ENCODE data around the gene DTNBP1. TPM values are rescaled to one million over a fixed set of nuclear protein-coding genes. Genes with fewer than 3 reads are reported as not detected.
A peak's percentile ranks its signal among the peaks of the same experiment; 100 is the strongest.

DTNBP1 gene
- total and polyA plus RNA-seq, 4 experiments from 2014 or later, result 24.1 to 34.8 (median 29.2) TPM

- Histone ChIP-seq H3K4me3 (ENCODE audit: low read length in 2 of 2) (no peak overlapping the region), H3K27ac (ENCODE audit: low read depth, low read length) (no peak overlapping the region), H3K36me3 (ENCODE audit: insufficient read depth, low read length) (peaks cover 7% of the 10 kb centered on the region), H3K9me3 (ENCODE audit: control insufficient read depth in 1 of 2, low read length in 2 of 2) (no peaks in the 10 kb centered on the region), H3K4me1 (ENCODE audit: insufficient read depth, low read length) (no peaks in the 10 kb centered on the region), H3K27me3 (ENCODE audit: insufficient read depth, low read length) (no peaks in the 10 kb centered on the region)
- ChIA-PET CTCF (ENCODE audit: partially characterized antibody) (interaction anchor here (1.5 to 8.4 kb wide), 2 partner anchors 10 to 18 kb away, joined by 3 to 56 read pairs; no protein-coding TSS in a partner anchor), POLR2A (ENCODE audit: partially characterized antibody) (no interaction called here)
- no peak overlapping the region for H3K4me3 Mint-ChIP-seq
- intact Hi-C loops (cut with micrococcal nuclease), result no loop called here
- DNase-seq, result no peak
- peaks cover 37 to 63% of the 10 kb centered on the region in 2 donors for H3K36me3 Mint-ChIP-seq
- H3K27me3 Mint-ChIP-seq, result no peaks in the 10 kb centered on the region
- peaks cover 5 to 14% (median 9%) of the 10 kb centered on the region in 4 donors for H3K4me1 Mint-ChIP-seq
- H3K9me3 Mint-ChIP-seq, result no peaks in the 10 kb centered on the region
- H3K27ac Mint-ChIP-seq, result no peak overlapping the region
Measured at GRCh38 chr6:15606347-15606746, 56.5 kb downstream of the DTNBP1 start.

GRCh38 chr6:15604843-15605242 is 58.0 kb downstream of the DTNBP1 start:
- intact Hi-C loops (cut with micrococcal nuclease), result no loop called here
- H3K4me3 ChIP-seq (ENCODE audit: low read length in 2 of 2), result no peak overlapping the region
- no peak overlapping the region for H3K27ac Mint-ChIP-seq
- ChIA-PET POLR2A (ENCODE audit: partially characterized antibody) (no interaction called here), CTCF (ENCODE audit: partially characterized antibody) (interaction anchor here (8.4 kb wide), 1 partner anchor 19 kb away, joined by 56 read pairs; no protein-coding TSS in a partner anchor)
- H3K4me1 ChIP-seq (ENCODE audit: insufficient read depth, low read length), result no peaks in the 10 kb centered on the region
- H3K27me3 Mint-ChIP-seq, result no peaks in the 10 kb centered on the region
- H3K4me1 Mint-ChIP-seq, result peaks cover 10 to 25% (median 15%) of the 10 kb centered on the region in 4 donors
- peaks cover 4% of the 10 kb centered on the region for H3K36me3 ChIP-seq (ENCODE audit: insufficient read depth, low read length)
- H3K27ac ChIP-seq (ENCODE audit: low read depth, low read length), result no peak overlapping the region
- H3K9me3 Mint-ChIP-seq, result no peaks in the 10 kb centered on the region
- peaks cover 32 to 64% of the 10 kb centered on the region in 2 donors for H3K36me3 Mint-ChIP-seq
- no peaks in the 10 kb centered on the region for H3K9me3 ChIP-seq (ENCODE audit: control insufficient read depth in 1 of 2, low read length in 2 of 2)
- no peak overlapping the region for H3K4me3 Mint-ChIP-seq
- H3K27me3 ChIP-seq (ENCODE audit: insufficient read depth, low read length), result no peaks in the 10 kb centered on the region
- no peak for DNase-seq

- CTCF ChIA-PET (ENCODE audit: partially characterized antibody), result no interaction called here
- DNase-seq, result no peak
- peak overlapping the region in 1 of 7 donors; percentile 56 for H3K27ac Mint-ChIP-seq
- no peak overlapping the region for H3K4me3 Mint-ChIP-seq
- no peaks in the 10 kb centered on the region for H3K27me3 Mint-ChIP-seq
- H3K36me3 Mint-ChIP-seq, result peaks cover 21 to 43% of the 10 kb centered on the region in 2 donors
- POLR2A ChIA-PET (ENCODE audit: partially characterized antibody), result no interaction called here
- H3K4me3 ChIP-seq (ENCODE audit: low read length in 2 of 2), result no peak overlapping the region
- intact Hi-C loops (cut with micrococcal nuclease), result no loop called here
- H3K27me3 ChIP-seq (ENCODE audit: insufficient read depth, low read length), result no peaks in the 10 kb centered on the region
- no peaks in the 10 kb centered on the region for H3K9me3 Mint-ChIP-seq
- no peaks in the 10 kb centered on the region for H3K4me1 ChIP-seq (ENCODE audit: insufficient read depth, low read length)
- no peaks in the 10 kb centered on the region for H3K36me3 ChIP-seq (ENCODE audit: insufficient read depth, low read length)
- no peaks in the 10 kb centered on the region for H3K9me3 ChIP-seq (ENCODE audit: control insufficient read depth in 1 of 2, low read length in 2 of 2)
- H3K27ac ChIP-seq (ENCODE audit: low read depth, low read length), result no peak overlapping the region
- peaks cover 9 to 29% (median 17%) of the 10 kb centered on the region in 4 donors for H3K4me1 Mint-ChIP-seq
Measured at GRCh38 chr6:15602154-15602553, 60.7 kb downstream of the DTNBP1 start.

GRCh38 chr6:15598273-15598798 is 64.5 kb downstream of the DTNBP1 start:
- no peaks in the 10 kb centered on the region for H3K27me3 ChIP-seq (ENCODE audit: insufficient read depth, low read length)
- CTCF ChIA-PET (ENCODE audit: partially characterized antibody), result no interaction called here
- H3K36me3 ChIP-seq (ENCODE audit: insufficient read depth, low read length), result no peaks in the 10 kb centered on the region
- H3K36me3 Mint-ChIP-seq, result peaks cover 16 to 23% of the 10 kb centered on the region in 2 donors
- no peak for DNase-seq
- H3K4me3 ChIP-seq (ENCODE audit: low read length in 2 of 2), result no peak overlapping the region
- H3K27ac Mint-ChIP-seq, result peak overlapping the region in 1 of 7 donors; percentile 8
- H3K4me1 Mint-ChIP-seq, result peaks cover 29 to 45% (median 38%) of the 10 kb centered on the region in 4 donors
- H3K27me3 Mint-ChIP-seq, result no peaks in the 10 kb centered on the region
- H3K4me3 Mint-ChIP-seq, result no peak overlapping the region
- intact Hi-C loops (cut with micrococcal nuclease), result no loop called here
- POLR2A ChIA-PET (ENCODE audit: partially characterized antibody), result no interaction called here
- peaks cover under 1% of the 10 kb centered on the region for H3K4me1 ChIP-seq (ENCODE audit: insufficient read depth, low read length)
- H3K27ac ChIP-seq (ENCODE audit: low read depth, low read length), result no peak overlapping the region
- H3K9me3 Mint-ChIP-seq, result no peaks in the 10 kb centered on the region
- no peaks in the 10 kb centered on the region for H3K9me3 ChIP-seq (ENCODE audit: control insufficient read depth in 1 of 2, low read length in 2 of 2)

- Mint-ChIP-seq H3K27me3 (no peaks in the 10 kb centered on the region), H3K4me3 (no peak overlapping the region), H3K27ac (no peak overlapping the region), H3K4me1 (peaks cover 36 to 60% (median 48%) of the 10 kb centered on the region in 4 donors), H3K9me3 (no peaks in the 10 kb centered on the region), H3K36me3 (peaks cover 12 to 19% of the 10 kb centered on the region in 2 donors)
- no peak for DNase-seq
- no peak overlapping the region for H3K4me3 ChIP-seq (ENCODE audit: low read length in 2 of 2)
- no peaks in the 10 kb centered on the region for H3K27me3 ChIP-seq (ENCODE audit: insufficient read depth, low read length)
- H3K36me3 ChIP-seq (ENCODE audit: insufficient read depth, low read length), result no peaks in the 10 kb centered on the region
- H3K27ac ChIP-seq (ENCODE audit: low read depth, low read length), result no peak overlapping the region
- POLR2A ChIA-PET (ENCODE audit: partially characterized antibody), result no interaction called here
- intact Hi-C loops (cut with micrococcal nuclease), result no loop called here
- H3K4me1 ChIP-seq (ENCODE audit: insufficient read depth, low read length), result peaks cover 11% of the 10 kb centered on the region
- CTCF ChIA-PET (ENCODE audit: partially characterized antibody), result interaction anchor here (1.2 to 1.5 kb wide), 2 partner anchors 10 to 612 kb away, joined by 3 read pairs; no protein-coding TSS in a partner anchor
- H3K9me3 ChIP-seq (ENCODE audit: control insufficient read depth in 1 of 2, low read length in 2 of 2), result no peaks in the 10 kb centered on the region
Measured at GRCh38 chr6:15596186-15596896, 66.5 kb downstream of the DTNBP1 start.

GRCh38 chr6:15595461-15596173 is 67.2 kb downstream of the DTNBP1 start:
- Mint-ChIP-seq H3K9me3 (no peaks in the 10 kb centered on the region), H3K27ac (peak overlapping the region in 1 of 7 donors; percentile 78), H3K27me3 (no peaks in the 10 kb centered on the region), H3K4me3 (peak overlapping the region in 1 of 8 donors; percentile 11), H3K4me1 (peaks cover 33 to 56% (median 46%) of the 10 kb centered on the region in 4 donors), H3K36me3 (peaks cover 10 to 15% of the 10 kb centered on the region in 2 donors)
- CTCF ChIA-PET (ENCODE audit: partially characterized antibody), result interaction anchor here (1.2 to 1.5 kb wide), 2 partner anchors 11 to 612 kb away, joined by 3 read pairs; no protein-coding TSS in a partner anchor
- intact Hi-C loops (cut with micrococcal nuclease), result no loop called here
- Histone ChIP-seq H3K9me3 (ENCODE audit: control insufficient read depth in 1 of 2, low read length in 2 of 2) (no peaks in the 10 kb centered on the region), H3K4me3 (ENCODE audit: low read length in 2 of 2) (no peak overlapping the region), H3K27me3 (ENCODE audit: insufficient read depth, low read length) (no peaks in the 10 kb centered on the region), H3K36me3 (ENCODE audit: insufficient read depth, low read length) (no peaks in the 10 kb centered on the region), H3K4me1 (ENCODE audit: insufficient read depth, low read length) (peaks cover 11% of the 10 kb centered on the region), H3K27ac (ENCODE audit: low read depth, low read length) (no peak overlapping the region)
- POLR2A ChIA-PET (ENCODE audit: partially characterized antibody), result no interaction called here
- DNase-seq, result no peak
